GM11168 (cell line): ENCODE data around the gene CYP2D6.
"Not testable (repeated sequence)": the region's sequence is repeated elsewhere in the genome, so short reads cannot be mapped to it uniquely, and the experiment has no call there.

ENCODE experiments used
- in situ Hi-C: fragments of 300-500 bp; cut with MboI; formaldehyde crosslinking; loops from one replicate; pipeline ENCODE4 v1.12.0; 2022; ENCODE audit warnings: low sequenced_read_pairs; ENCODE audit not compliant: unreplicated experiment

Gene CYP2D6

DNA sequence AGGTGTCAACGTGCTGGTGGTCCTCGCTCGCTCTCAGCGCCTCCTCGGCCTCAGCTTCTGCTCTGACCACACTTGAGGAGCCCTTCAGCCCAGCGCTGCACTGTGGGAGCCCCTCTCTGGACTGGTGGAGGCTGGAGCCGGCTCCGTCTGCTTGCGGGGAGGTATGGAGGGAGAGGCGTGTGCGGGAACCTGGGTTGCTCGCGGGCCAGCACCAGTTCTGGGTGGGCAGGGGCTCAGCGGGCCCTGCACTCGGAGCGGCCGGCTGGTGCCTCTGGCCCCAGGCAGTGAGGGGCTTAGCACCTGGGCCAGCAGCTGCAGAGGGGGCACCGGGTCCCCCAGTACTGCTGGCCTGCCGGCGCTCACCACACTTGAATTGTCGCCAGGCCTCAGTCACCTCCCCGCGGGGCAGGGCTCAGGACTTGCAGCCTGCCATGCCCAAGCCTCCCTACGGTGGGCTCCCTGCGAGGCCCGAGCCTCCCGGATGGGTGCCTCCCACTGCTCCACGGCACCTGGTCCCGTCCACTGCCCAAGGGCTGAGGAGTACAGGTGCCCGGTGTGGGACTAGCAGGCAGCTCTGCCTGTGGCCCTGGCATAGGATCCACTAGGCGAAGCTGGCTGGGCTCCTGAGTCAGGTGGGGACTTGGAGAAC lies 7.6 kb upstream of the CYP2D6 start:
- in situ Hi-C loops: no loop called here

DNA sequence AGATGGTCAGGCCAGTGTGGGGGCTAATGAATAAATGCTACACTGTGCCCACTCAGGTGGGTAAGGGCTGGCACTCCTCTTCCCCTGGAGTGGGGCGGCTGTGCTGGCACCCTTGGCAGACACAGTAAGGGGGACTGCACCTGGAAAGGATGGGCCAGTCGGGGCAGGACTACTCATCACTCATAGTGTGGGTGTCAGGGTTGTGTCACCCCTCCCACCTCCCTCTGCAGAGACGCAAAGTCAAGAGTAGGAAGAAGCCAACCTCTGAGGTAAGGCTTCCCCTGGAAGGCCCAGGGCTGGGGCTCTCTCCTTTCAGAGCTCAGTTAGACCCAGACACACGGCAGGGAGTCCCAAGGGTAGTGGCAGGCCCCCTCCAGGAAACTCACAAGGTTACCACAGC lies 5.1 kb upstream of the CYP2D6 start:
- in situ Hi-C loops: not testable (repeated sequence)

DNA sequence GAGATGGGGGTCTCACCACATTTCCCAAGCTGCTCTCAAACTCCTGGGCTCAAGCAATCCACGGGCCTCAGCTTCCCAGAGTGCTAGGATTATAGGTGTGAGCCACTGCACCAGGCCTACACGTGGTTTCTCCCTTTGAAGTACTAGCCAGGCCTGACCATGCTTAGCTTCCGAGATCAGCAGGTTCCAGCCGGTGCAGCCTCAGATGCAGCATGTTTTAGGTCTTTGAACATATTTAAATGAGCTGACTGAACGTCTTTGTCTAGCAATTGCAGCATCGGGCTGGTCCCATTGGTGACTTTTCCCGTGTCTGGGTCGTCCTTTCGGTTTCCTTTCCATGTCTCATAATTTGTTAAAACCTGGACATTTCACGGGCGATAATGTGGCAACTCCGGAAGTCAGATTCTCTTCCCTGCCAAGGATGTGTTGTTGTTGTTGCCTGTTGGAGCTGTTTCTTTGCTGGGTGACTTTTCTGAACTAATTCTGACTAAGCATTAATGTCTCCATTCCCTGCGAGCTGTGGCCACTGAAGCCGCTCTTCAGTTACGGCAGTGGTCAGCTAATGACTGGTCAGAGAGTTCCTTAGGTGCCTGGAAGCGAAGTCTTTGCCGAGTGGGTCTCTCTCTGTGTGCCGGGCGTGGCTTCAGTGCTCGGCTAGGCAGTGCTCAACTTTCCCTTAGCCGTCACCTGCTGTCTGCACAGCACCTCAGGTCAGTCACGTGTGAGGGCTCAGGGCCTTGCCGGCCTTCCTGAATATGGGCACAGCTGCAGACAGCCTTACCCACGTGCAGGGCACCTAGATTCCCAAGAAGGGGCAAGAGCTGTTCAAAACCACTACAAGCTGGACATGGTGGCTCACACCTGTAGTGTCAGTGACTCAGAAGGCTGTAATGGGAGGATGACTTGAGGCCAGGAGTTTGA lies 3.8 kb upstream of the CYP2D6 start:
- in situ Hi-C loops: no loop called here

DNA sequence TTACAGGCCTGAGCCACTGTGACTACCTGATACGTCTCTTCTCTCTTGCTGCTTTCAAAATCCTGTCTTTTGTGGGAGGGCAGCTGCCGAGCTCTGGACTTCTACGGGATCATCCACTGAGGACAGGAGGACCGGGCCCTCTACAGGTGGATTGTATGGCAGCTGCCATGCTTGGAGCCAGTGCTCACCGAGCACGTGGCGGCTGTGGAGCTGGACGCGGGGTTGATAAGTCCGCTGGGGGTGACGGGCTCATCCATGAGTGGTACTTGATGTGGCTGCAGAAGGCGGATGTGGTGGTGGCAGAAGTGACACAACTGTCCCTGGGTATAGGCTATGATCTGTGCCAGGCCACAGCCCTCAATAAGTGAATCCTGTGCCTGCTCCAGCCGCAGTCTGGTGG lies 1.8 kb upstream of the CYP2D6 start:
- in situ Hi-C loops: no loop called here

DNA sequence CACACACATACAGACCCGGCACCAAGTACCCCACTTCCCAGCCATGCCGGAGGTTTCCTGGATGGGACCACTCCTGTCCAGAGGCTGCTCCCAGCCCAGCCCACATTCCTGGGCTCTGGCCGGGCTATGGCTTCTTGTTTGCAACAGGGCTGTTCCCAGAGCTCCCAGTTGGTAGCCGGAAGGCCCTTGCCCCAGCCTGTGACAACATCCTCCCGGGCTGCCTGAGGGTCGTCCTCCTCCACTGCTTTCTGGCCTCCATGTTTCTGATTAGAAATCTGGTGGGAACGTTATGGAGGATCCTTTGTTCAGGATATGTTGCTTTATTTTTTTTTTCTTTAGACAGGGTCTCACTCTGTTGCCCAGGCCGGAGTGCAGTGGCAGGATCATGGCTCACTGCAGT lies 952 bp upstream of the CYP2D6 start:
- in situ Hi-C loops: no loop called here

DNA sequence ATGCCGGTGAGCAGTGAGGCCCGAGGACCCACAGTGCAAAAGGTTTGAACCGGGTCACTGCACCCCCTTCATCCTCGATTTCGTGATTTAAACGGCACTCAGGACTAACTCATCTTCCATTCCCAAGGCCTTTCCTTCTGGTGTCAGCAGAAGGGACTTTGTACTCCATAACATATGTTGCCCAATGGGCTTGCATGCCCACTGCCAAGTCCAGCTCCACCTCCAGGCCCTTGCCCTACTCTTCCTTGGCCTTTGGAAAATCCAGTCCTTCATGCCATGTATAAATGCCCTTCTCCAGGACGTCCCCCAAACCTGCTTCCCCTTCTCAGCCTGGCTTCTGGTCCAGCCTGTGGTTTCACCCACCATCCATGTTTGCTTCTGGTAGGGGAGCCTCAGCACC lies 428 bp downstream of the CYP2D6 start:
- in situ Hi-C loops: not testable (repeated sequence)

DNA sequence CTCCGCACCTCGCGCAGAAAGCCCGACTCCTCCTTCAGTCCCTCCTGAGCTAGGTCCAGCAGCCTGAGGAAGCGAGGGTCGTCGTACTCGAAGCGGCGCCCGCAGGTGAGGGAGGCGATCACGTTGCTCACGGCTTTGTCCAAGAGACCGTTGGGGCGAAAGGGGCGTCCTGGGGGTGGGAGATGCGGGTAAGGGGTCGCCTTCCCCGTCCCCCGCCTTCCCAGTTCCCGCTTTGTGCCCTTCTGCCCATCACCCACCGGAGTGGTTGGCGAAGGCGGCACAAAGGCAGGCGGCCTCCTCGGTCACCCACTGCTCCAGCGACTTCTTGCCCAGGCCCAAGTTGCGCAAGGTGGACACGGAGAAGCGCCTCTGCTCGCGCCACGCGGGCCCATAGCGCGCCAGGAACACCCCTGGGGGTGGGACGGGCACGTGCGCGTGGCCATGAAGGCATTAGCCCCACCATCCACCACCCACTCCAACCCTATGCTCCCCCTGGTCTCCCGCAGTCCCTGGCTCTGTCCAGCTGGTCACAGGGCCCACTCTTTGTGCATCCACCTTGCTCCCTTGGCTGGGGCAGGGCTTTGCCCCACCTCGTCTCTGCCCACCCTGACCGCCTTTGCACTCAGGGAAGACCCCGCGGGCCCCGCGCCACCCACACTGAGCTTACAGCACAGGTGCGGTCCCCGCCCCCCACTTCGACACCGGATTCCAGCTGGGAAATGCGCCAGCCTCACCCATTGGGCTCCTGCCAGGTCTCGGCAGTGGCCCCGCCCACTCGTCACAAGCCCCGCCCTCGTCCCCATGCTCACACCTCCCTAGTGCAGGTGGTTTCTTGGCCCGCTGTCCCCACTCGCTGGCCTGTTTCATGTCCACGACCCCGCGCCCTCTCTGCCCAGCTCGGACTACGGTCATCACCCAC lies 1.6 kb downstream of the CYP2D6 start:
- in situ Hi-C loops: not testable (repeated sequence)

DNA sequence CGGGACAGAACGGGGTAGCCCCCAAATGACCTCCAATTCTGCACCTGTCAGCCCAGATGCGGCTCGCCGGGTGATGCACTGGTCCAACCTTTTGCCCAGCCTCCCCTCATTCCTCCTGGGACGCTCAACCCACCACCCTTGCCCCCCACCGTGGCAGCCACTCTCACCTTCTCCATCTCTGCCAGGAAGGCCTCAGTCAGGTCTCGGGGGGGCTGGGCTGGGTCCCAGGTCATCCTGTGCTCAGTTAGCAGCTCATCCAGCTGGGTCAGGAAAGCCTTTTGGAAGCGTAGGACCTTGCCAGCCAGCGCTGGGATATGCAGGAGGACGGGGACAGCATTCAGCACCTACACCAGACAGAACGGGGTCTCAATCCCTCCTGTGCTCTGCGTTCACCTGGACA lies 2.6 kb downstream of the CYP2D6 start:
- in situ Hi-C loops: not testable (repeated sequence)

DNA sequence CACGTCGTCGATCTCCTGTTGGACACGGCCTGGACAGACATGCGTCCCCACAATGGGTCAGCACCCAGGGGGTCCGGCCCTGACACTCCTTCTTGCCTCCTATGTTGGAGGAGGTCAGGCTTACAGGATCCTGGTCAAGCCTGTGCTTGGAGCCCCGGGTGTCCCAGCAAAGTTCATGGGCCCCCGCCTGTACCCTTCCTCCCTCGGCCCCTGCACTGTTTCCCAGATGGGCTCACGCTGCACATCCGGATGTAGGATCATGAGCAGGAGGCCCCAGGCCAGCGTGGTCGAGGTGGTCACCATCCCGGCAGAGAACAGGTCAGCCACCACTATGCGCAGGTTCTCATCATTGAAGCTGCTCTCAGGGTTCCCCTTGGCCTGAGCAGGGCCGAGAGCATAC lies 3.0 kb downstream of the CYP2D6 start:
- in situ Hi-C loops: no loop called here

DNA sequence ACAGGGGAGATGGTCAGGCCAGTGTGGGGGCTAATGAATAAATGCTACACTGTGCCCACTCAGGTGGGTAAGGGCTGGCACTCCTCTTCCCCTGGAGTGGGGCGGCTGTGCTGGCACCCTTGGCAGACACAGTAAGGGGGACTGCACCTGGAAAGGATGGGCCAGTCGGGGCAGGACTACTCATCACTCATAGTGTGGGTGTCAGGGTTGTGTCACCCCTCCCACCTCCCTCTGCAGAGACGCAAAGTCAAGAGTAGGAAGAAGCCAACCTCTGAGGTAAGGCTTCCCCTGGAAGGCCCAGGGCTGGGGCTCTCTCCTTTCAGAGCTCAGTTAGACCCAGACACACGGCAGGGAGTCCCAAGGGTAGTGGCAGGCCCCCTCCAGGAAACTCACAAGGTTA lies 7.1 kb downstream of the CYP2D6 start:
- in situ Hi-C loops: not testable (repeated sequence)

DNA sequence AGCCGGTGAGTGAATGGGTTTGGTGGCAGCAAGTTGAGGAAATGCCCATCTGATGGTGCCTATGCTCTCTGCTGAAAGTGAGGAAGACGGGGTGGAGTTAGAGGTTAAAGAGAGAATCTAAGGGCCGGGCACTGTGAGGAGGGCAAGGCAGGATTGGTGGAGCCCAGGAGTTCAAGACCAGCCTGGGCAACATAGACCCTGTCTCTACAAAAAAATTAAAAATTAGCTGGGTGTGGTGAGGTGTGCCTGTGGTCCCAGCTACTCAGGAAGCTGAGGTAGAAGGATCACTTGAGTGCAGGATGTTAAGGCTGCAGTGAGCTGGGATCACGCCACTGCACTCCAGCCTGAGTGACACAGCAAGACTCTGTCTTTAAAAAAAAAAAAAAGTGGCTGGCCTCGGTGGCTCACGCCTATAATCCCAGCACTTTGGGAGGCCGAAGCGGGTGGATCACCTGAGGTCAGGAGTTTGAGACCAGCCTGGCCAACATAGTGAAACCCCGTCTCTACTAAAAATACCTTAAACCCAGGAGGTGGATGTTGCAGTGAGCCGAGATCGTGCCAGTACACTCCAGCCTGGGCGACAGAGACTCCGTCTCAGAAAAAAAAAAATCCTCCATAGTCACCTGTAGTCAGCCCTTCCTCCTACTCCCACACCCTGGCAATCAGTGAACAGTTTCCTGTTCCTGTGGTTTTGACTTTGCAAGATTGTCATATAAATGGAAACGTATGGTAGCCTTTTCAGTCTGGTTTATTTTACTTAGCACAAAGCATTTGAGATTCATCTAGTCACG lies 10.2 kb downstream of the CYP2D6 start:
- in situ Hi-C loops: not testable (repeated sequence)

DNA sequence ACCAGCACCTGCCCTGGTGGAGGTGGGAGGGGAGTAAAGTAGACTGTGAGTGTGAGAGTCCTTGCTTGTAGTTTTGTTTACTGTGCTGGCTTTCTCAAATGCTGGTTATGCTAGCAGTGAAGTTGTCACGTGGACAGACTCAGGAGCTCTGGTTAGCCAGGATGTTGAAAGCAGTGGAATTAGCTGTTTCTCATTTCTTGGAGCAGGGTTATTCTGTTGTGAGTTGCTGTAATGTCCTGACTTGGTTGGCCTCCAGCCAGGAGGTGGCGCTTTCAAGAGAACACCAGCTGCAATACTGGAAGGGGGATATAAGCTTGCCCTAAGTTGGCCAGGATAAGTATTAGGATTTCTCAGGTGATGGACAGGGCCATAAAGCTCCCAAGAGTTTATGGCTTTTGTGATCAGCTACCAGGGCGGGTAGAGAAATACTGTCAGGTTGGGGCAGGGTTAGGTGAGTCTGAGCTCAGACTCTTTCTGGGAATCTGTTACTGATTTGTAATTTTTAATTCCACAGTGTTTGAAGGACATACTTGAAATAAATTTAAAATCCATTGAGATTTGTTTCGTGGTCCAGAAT lies 13.7 kb downstream of the CYP2D6 start:
- in situ Hi-C loops: no loop called here

DNA sequence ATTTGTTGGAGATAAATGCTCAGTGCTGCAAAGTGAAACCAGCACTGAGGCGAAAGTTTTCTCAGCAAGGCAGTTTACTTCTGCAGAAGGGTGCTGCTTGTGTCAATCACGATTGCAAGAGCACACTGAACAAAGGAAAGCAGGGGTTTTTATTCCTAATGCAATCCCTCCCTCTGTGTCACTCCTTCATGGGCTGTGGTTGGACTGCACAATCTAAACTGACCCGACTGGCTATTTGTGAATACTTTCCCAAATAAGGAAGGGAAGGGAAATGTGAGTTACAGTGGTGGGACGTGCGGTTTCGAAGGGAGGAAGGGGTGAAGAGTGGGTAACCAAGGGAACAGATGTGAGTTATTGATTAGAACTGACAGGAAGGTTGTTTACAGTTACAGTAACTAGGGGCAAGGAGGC lies 15.2 kb downstream of the CYP2D6 start:
- in situ Hi-C loops: not testable (repeated sequence)

DNA sequence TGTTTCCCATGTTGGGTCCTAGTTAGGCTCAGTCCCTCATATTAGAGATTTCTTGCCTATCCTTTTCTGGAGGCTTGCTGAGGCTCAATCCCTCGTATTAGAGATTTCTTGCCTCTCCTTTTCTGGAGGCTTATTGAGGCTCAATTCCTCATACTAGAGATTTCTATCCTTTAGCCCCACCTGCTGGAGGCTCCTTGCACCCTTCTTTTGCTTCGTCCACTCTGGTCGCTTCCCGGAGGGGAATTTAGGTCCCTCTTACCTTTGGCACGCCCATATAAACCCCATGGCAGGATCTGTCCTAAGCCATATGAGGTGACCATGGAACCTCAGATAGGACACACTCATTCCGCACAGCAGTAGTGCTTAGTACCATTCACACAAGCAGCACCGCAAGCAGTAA lies 15.9 kb downstream of the CYP2D6 start:
- in situ Hi-C loops: no loop called here

DNA sequence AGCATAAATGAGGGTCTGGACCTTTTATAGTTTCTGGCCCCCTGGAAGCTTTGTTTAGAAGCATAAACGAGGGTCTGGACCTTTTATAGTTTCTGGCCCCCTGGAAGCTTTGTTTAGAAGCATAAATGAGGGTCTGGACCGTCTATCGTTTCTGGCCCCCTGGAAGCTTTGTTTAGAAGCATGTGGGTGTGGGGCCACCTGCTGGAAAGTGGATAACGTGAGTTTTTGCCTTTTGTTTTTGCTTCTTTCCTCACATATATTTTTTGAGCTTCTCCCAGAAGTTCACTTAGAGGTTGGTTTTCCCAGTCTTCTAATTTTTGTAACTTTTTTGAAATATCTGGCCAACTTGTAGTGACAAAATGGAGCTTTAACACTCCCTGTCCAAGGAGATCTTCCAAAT lies 17.8 kb downstream of the CYP2D6 start:
- in situ Hi-C loops: not testable (repeated sequence)

DNA sequence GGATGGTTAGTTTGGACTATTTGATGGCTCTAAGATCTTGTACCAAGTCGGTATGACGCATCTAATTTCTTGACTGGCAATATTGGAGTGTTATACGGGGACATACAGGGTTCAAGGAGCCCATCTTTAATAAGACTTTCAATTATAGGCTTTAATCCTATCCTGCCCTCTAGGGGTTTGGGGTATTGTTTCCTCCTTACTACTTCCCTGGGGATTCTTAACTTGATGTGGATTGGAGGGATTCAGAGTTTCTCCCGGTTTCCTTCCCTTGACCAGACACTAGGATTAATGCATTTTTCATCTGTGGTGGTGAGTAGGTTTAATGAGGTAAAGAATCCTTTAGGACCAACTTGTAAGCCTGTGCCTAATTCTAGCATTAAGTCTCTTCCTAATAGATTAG lies 18.8 kb downstream of the CYP2D6 start:
- in situ Hi-C loops: no loop called here

DNA sequence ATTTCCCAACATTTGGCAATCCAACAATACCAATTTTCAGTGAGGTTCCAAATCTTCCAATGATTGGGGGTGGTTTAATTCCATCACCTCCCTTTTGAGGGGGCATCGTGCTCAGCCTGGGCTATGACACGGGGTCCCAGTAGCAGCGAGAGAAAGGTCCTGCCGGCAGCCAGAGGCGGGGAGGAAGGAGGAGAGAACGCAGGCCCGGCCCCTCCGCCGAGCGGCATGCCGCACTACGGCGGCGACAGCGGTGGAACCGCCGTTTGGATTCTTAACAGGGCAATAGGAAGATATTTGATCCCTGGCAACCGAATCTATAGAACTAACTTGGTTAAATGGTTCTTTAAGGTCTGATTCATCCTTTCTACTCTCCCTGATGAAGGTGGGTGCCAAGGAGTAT lies 21.8 kb downstream of the CYP2D6 start:
- in situ Hi-C loops: no loop called here

DNA sequence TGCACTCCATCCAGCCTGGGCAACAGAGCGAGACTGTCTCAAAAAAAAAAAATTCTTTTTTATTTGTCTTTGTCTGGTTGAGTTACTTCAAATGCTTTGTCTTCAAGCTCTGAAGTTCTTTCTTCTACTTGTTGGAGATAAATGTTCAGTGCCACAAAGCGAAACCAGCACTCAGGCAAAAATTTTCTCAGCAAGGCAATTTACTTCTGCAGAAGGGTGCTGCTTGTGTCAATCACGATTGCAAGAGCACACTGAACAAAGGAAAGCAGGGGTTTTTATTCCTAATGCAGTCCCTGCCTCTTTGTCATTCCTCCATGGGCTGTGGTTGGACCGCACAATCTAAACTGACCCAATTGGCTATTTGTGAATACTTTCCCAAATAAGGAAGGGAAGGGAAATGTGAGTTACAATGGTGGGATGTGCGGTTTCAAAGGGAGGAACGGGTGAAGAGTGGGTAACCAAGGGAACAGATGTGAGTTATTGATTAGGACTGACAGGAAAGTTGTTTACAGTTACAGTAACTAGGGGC lies 26.2 kb downstream of the CYP2D6 start:
- in situ Hi-C loops: not testable (repeated sequence)

DNA sequence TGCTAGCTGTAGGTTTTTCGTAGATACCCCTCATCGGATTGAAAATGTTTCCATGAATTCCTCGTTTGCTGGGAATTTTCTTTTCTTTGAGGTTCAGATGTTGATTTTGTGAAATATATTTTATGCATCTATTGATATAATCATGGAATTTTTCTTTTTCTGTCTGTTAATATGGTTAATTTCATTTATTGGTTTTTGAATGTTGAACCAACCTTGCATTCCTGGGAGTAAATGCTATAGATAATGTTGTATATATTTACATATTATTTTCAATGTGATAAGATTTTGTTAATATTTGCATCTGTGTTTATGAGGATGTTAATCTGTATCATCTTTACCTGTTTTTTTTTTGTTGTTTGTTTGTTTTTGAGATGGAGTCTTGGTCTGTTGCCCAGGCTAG lies 29.4 kb downstream of the CYP2D6 start:
- in situ Hi-C loops: no loop called here
